ENCODE data around the gene SGPP2.

Gene SGPP2

DNA sequence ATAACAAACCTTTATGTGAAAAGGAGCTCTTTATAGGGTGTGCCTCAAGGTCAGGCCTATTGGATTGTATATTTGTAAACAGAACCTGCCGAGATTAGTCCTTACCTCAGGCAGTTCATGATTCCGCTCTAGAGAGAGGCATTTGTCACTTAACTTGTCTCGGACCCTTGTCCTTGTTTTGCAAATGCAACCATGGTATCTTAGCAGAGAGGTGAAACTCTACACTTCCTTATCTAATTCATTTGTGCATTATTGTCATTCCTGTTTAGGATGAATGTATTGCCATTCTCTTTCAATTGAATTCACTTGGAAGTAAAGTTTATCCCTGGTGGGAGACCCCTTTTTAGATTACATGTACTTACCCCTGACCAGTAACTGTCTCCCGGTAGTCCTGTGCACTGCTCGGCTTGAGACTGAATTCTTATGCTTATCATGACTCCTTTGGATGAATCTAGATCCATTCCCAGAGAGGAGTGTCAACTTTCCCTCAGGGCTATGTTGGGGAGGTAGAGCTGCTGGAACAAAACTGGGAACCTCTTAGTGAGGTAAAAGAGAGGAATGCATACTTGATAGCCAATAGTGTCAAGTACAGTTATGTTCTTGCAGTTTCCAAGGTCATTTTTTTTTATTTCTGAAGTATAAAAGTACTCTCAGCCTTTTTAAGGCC, 46.6 kb downstream of the SGPP2 start:
- no peak for DNase-seq

DNA sequence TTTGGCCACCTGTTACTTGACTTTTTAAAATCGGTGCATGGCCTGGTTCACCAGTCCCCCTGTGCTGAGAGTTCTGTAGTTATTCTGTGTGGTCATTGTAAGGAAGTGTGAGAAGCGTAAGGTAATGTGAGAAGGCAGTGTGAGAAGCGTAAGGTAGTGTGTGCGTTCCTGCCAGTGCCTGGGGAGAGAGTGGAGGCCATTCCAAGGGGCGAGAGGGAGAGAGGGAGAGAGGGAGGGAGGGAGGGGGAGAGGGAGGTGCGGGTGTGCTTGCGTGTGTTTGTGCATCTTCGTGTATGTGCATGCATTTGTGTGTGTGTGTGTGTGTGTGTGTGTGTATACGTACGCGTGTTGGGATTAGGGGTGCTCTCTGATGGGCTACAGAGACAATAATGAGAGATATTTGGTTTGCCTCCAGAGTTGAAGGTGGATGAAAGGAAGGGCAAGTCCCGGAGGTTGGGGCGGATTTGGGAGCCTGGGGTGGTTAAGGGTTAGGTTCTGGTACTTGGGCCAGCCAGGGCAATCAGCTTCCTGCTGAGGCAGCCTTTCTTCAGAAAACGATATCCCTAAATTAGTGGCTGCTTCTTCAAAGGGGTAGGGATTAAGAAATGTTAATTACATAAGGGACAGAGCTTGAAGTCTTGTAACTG, 53.7 kb downstream of the SGPP2 start:
- DNase-seq: no peak

DNA sequence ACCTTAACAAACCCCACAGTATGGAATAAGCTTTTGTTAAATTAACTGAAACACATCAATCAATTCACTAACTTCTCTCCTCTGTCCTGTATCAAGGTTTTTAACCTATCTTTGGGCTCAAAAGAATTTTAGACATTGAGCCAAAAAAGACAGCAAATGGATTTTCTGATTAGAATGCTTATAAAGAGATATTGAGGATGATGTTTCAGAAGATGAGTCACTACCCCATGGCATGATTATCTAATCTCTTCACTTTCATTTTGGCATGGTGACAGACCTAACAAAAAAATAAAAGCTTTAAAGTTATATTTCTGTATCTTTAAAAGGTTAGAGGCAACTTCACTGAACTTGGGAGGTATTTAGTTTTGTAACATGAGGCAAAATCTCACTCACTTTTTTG, 55.5 kb downstream of the SGPP2 start:
- no peak for DNase-seq

DNA sequence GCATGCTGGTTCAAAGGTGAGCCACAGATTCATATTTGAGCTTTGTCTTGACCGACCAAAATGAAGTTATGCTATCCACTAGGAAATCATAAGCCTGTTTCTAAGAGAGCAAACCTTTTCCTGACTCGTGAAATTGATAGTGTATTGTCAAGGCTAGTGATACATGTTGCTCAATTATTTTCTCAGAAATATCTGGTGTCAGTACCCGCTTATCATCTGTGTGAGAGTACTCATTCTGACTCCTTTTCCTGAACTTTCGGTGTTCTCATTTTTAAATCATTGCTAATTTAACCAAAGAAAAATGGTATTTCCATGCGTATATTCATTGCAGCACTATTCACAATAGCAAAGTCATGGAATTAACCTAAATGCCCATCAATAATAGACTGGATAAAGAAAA, 56.2 kb downstream of the SGPP2 start:
- DNase-seq: no peak

DNA sequence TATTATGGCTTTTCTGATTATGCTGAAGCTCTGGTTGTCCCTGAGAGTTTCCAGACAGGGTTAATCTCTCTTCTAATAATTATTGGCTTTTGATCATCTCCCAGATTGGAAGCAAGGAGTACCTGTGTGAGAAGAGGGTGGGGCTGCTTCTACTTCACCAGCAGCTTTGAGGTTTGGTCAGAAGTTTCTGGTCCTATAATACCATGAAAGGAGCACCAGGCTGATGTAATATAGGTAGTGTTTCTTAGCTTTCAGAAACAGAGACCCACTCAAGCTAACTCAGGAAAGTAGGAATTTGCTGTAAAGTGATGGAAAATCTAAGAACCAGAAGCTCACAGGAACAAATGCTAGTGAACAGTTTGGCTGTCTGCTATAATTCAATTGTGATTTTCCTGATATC, 57.6 kb downstream of the SGPP2 start:
- DNase-seq: no peak

DNA sequence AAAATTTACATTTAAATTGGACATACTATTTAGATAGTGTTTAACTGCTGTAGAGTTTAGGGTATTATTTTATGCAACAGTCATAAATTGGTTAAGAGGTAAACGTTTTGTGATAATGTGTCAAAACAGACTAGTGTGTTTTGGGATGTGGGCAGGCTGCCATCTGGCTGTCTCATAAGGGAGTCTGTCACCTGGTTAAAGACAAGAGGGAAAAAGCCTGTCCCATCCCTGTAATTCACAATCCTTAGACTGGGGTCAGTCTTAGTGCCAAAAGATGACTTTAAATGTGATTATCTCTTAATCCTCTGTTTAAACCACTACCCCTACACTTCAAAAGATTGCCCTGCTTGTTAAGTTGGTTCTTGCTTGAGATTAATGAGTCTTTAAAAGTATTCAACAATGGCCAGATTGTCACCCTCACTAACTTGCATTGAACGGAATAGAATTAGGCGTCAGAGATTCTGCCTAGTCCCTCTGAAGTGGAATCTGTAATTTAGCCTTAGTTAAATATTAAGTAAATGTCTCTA, 59.2 kb downstream of the SGPP2 start:
- DNase-seq: peak in 1 of 56 donors; percentile 1

DNA sequence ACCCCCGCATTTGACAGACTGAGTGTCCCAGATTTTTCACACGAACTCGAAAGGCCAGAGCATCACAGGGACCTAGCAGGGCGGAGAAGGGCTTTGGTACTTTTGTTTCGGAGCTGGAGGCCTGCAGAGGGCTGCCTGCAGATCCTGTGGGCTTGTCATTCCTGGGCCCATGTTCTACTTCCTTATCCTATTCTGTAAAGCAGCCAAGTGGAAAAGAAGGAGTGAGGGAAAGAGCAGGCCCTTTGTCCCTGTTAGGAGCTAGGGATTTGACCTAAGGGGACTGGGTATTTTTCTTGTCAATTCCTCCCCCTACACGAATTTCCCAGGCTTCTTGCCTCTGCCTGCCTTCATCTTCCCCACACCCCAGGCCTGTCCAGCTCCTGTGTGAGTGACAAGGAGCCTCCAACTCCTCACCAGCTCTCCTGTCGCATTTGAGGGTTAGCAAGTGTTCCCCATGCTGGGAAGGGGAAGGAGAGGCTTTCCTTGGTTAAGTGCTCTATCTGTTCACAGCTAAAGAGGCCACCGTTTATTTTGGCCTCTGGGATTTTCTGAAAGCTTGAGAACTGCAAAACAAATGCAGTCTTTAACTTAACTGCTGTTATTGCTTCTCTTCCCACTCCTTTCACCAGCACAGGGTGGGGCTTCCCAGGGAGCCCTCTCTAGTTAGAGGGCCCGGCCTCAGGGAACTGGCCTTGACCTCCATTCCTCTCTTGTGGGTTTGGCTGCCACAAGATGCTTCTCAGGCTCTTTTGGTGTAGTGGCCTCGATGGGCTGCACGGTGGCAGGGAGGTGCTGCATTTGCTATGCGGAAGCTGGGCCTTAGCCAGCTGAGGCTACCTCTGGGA, 61.2 kb downstream of the SGPP2 start:
- no peak for DNase-seq

DNA sequence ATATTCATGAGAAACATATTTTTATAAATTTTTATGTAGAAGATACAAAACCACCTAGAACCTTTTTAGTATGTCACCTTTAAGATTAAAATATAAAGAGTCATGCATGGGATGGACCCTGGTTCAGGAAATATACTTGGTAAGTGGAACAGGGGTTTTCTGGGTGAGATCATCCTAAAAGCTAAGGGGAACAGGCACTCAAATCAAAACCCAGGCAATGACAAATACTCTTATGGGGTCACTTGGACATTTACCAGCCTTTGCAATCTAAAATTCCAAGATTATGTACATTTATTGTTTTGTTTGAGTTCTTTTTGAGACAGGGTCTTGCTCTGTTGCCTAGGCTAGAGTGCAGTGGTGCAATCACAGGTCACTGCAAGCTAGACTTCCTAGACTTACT, 65.8 kb downstream of the SGPP2 start:
- DNase-seq: no peak

DNA sequence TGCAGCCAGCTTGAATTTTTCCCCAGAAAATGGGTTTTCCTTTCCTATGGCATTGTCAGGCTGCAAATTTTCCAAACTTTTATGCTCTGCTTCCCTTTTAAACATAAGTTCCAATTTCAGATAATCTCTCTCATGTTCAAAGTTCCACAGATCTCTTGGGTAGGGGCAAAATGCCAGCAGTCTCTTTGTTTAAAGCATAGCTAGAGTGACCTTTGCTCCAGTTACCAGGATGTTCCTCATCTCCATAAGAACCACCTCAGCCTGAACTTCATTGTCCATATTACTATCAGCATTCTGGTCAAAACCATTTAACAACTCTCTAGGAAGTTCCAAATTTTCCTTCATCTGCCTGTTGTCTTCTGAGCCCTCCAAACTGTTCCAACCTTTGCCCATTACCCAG, 68.3 kb downstream of the SGPP2 start:
- no peak for DNase-seq

DNA sequence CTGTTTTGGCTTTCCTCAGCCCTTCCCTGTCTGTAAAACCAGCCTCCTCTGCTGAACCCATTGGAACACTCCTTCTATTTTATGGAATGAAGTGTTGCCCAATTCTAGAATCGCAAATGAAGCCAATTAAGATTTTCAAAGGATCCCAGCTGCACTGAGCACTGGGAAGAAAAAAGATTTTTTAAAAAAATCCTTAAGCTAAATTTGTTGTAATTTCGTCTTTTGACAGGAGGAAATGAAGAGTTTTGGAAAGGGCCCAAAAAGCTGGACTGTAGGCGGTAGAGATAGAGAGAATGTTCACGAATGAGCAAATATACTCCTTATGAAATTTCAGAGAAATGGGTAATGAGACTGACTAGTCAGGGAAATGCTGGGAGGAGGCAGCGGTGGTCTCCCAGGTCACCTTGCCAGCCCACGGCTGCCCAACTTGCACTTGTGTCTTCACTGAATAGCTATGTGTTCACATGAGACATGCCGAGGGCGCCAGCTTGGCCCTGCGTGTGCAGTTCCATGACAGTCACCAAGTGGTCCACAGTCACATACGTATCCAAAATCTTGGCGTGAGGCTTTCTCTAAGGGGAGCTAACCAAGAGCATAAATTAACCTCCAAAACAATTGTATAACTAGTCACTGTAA, 69.9 kb downstream of the SGPP2 start:
- DNase-seq: no peak

DNA sequence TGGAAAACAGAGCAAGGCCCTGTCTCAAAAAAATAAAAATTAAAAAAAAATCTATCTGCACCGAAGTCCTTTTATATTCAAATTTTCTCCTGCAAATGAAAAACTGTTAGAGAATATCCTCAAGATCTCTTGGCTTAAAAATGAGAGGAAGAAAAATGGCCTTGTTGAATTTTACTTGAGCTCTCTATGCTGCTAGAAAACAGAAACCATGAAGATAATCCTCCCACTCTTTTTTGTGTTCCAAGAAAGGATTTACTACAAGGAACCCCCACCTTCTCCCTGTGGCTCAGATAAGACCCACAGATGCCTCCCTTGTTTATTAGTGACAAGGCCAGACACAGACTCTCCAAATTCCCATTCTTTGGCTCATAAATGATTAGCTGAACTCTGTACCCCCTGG, 71.0 kb downstream of the SGPP2 start:
- no peak for DNase-seq

DNA sequence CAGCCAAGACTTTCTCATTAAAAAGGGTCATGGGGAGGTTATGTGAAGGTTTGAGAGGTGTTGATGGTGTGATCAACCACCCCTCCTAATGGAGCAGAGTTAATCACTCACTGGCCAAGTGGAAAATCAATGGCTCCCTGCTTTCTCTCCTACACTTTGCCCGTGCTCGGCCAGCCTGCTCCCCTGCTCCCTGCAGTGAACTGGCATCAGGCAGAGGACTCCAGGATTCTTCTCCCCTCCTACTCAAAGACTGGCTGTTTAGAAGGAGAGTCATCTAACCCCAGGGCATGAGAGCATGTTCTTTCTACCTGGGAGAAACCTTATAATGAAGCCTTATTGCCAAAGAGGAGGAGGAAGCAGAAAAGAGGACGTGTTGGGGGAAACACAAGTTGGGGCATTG, 74.9 kb downstream of the SGPP2 start:
- DNase-seq: no peak

DNA sequence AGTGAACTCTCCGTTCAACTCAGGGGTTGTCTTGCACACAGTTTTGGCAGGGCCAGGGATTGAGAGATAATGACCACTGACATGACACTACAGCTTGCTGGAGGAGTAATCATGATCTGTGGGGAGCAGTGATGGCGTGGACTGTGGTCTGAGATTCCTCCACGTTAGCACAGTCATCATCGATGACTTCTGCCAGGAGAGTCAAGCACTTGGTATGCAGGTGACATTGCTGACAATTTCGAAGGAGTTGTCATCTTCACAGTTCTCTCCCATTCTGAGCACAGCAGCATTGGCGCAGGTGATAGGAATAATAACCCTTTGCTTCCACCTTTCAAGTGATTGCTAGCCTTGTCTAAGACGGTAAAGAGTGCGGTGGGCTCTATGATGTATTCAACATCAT, 79.8 kb downstream of the SGPP2 start:
- DNase-seq: no peak

DNA sequence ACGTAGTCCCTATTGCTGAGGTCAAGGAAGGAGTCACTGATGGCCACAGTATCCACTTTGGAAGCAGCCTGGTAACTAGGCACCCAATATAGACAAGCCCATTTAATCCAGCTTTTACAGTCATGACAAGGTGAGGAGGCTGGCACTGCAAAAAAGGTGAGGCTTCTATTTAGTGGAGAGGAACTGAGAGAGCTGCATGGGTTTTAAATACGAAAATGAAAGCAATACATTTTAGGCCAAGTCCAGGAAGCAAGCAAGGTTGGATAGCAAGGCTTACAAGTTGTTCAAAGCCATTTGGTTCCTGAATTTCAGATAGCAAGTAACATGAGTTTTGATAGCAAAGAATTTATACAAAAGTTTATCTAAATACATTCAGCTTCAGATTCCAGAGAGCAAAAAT, 80.4 kb downstream of the SGPP2 start:
- DNase-seq: no peak

DNA sequence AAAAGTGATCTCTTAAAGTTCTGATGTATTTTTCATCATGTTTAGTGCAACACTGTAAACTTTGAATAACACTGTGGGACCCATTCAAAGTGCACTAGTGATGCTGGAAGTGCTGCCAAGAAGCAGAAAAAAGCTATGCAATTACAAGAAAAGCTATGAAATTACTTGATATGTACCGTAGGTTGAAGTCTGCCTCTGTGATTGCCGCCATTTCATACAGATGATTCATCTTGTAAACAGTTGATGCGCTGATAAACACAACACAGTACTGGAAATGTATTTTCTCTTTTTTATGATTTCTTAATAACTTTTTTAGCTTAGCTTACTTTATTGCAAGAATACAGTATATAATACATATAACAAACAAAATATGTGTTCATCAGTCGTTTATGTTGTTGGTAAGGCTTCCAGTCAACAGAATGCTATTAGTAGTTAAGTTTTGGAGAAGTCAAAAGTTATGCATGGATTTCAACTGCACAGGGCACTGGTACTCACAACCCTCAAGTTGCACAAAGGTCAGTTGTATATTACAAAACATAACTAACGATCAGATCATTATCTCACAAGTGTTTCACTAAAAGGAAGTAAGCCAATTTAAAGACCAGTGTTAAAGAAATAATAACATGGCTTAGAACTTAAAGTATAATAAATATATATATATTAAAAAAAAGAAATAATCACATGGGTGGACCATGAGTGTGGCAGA, 82.0 kb downstream of the SGPP2 start:
- DNase-seq: no peak

DNA sequence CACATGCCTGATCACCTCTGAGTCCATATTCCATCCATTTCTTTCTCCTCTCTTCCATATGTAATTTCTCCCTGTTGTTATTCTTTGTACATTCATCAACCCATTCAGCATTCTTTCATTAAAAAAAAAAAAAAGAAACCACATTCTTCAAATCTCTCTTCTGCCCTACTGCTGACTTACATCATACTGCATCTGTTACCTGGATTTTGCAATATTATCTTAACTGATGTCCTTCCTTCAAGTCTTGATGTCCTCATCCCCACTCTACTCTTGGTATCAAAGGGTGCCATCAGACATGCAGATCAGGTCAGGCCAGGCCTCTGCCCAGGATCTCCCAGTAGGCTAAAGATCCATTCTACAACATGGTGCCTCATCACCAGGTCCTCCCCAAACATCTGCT, 90.6 kb downstream of the SGPP2 start:
- no peak for DNase-seq

DNA sequence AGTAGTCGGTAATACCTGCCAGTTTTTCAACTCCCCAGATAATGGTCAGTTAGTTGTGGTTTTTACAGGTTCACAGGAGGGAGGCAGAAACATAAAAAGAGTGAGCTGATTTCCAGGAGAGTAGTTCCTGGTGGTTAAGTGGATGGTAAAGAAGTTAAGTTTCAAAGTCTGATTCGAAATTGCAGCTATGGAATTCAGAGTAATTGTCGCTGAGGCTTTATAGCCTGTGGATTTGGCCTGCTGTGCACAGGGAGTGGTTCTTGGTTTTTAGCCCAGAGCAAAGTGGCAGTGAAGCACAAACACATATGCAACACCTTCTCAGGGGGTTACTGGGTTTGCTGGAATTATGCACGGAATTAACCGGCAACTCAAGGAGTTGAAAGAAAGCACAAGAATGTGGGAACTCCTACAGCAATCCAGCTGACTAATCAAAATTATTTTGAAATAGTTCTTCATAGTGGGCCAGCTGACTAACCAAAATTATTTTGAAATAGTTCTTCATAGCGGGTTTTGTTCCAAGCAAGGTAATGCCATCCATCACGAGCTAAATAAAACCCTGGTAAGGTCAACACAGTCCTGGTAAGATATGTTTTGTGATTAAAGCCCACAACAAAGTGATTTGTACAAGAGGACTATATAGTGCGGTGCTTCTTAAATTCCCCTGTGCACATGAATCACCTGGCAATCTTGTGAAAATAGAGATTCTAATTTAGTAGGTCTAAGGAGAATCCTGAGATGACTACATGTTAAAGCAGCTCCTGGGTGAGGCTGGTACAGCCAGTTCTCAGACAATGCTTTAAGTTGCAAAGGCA, 94.4 kb downstream of the SGPP2 start:
- DNase-seq: peak in 1 of 56 donors; percentile 6

DNA sequence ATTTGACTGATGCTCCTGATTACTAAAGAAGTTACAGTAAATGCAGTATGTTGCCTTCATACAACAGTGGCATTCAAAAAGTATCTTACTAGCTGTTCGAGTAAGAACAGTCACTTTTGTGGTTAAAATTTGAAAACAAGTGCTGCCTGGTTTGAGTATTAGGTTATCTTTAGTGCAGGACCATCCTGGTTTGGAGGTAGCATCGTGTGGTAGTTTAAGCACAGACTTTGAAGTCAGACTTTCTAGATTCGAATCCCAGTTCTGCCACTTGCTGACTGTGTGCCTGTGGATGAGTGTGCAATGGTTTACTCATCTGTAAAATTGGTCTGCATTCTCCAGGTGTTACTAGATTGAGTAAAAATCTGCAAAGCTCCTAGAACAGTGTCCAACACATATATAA, 96.8 kb downstream of the SGPP2 start:
- DNase-seq: no peak

DNA sequence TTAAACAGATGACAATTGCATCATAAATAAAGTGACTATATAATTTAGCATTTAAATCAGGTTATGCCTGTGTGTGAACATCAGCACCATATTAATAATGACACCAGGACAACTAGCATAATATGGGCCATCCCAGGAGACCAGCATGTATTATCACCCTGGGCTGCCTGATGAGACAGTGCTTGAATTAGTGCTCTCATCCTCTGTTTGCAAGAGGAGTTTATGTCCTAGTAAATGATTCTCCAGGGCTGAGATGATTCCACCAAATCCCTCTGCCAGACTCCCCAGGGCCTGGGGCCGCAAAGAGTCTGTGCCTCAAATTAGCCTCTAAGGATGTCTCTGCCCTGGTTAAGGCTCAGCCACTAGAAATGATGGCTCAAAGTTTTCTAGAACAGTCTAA, 97.7 kb downstream of the SGPP2 start:
- DNase-seq: no peak

DNA sequence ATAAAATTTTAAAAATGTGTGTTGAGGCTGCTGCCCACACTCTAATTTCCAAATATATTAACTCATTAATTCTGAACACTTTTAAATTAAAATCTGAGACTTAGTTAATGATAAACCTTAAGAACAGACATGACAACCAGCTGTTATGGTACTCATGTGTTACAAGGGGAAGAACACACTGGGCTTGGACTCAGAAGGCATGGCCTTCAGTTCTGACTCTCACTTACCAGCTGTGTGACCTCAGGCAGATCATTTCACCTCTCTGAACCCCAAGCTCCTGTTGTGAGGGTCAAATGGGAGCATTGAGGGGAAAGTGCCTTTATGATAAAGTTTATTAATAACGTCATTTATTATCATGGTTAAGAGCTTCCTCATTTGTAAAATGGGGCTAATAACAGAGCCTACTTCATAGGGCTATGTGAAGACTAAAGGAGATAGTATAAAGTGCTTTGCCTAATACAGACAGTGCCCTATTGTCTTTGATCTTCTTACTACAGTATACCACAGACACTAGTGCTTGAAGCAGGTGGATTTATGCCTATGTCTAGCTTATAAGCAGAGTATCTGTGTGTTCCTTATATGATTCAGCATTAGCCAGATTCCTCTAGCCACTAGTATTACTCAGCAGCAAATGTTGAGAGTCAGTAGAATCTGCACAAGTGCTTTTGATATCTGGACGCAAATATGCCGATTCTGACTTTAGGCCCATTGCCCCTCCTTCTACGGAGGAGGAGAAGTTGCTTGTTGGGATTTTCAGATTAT, 99.6 kb downstream of the SGPP2 start:
- no peak for DNase-seq
